GM13977 (cell line): ENCODE measurements around the gene UBE2A.

Experiments
- DNase-seq: peaks from one replicate; pipeline ENCODE4 v3.0.0; 2012; ENCODE audit warnings: low spot score
- in situ Hi-C: fragments of 300-500 bp; cut with MboI; formaldehyde crosslinking; loops from one replicate; pipeline ENCODE4 v1.12.0; 2022; ENCODE audit warnings: low sequenced_read_pairs, low pct_unique_long_range_greater_than_20kb, mixed read lengths, inconsistent platforms; ENCODE audit not compliant: unreplicated experiment
- TF ChIP-seq, protein P1 (sequence below): IDR thresholded peaks from 2 replicates; pipeline ENCODE4 v1.5.1; 2012; ENCODE audit warnings: mild to moderate bottlenecking, control low read depth; ENCODE audit not compliant: insufficient read depth; ENCODE audit errors: extremely low read depth, missing control alignments

UBE2A gene

DNA sequence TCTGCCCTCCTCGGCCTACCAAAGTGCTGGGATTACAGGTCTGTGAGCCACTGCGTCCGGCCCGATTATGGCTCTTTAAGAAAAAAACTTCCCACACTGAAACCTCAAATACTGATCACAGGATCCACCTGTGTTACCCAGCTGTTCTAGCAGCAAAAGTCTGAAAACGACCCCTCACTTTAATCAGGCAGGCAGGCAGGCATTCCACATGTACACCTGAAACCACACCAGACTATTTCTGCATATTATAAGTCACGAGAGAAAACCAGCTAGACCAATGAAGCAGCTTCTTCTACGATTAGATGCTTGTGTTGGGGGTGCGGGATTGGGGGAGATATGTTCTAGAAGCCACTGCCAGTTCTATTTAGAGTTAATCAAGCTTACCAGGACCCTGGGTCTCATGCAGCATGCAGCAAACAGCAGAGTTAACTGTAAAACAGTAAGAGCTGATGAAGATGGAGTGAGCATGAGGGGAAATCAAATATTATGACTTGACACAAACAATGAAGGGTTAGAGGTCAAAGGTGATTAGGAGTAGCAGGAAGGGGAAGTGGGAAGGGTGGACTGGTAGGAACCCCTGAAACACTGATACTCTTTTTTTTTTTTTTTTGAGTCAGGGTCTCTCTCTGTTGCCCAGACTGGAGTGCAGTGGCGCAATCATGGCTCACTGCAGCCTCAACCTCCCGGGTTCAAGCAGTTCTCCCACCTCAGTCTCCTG, 50.7 kb downstream of the UBE2A start:
- no peak for DNase-seq
- TF ChIP-seq, protein P1, sequence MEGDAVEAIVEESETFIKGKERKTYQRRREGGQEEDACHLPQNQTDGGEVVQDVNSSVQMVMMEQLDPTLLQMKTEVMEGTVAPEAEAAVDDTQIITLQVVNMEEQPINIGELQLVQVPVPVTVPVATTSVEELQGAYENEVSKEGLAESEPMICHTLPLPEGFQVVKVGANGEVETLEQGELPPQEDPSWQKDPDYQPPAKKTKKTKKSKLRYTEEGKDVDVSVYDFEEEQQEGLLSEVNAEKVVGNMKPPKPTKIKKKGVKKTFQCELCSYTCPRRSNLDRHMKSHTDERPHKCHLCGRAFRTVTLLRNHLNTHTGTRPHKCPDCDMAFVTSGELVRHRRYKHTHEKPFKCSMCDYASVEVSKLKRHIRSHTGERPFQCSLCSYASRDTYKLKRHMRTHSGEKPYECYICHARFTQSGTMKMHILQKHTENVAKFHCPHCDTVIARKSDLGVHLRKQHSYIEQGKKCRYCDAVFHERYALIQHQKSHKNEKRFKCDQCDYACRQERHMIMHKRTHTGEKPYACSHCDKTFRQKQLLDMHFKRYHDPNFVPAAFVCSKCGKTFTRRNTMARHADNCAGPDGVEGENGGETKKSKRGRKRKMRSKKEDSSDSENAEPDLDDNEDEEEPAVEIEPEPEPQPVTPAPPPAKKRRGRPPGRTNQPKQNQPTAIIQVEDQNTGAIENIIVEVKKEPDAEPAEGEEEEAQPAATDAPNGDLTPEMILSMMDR = no peak
- in situ Hi-C loops = no loop called here

DNA sequence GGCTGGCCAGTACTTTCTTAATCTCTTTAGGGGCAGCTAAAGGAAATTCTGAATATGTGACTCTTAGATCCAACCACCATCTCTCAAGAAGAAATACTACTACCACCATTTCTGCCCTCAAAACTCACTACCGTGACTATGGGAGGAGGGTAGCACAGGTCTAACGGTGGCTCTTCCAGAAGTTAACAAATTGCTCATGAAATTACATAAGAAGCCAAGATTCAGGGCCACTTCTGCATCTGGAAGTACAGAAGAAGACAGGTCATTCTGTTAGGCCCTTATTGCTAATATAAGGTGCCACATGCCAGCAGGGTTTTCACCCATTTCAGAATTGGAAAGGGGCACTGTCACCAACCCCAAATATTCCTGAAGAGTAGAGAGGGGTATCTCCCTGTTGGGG, 51.5 kb downstream of the UBE2A start:
- in situ Hi-C loops = no loop called here
- TF ChIP-seq, protein P1 = no peak
- no peak for DNase-seq
